Right ventricle myocardium inferior (tissue), 1 donor: Measurements from ENCODE around the gene TRIP12. TPM values are rescaled to one million over a fixed set of nuclear protein-coding genes. Genes with fewer than 3 reads are reported as not detected.

Source experiments
- total RNA-seq: library from RNA; stranded (reverse); fragmentation: NEBNext Ultra II Directional; extraction: Animal tissue kit (Norgen Biotek cat#: 25700); gene quantifications from one replicate; pipeline ENCODE4 v1.2.1, GENCODE V29; 2021
- donor health status: DM: no; HTN: yes; CAD: no; lungs with severe emphysema.

Gene TRIP12
- total RNA-seq, 1 donor from 2014 or later, result 180 TPM

Other genes starting within 250 kb of the TRIP12 start
- 3.3 TPM for gene DNER, start 207.5 kb downstream of the TRIP12 start, total RNA-seq
- 0.62 TPM for gene FBXO36, start 494 bp upstream of the TRIP12 start, total RNA-seq
- 5.4 TPM for gene SLC16A14, start 146.9 kb upstream of the TRIP12 start, total RNA-seq